Activated CD4-positive, alpha-beta T cell treated with anti-CD3 and anti-CD28 coated beads, Interleukin-2, amount 50 U/mL, for 48 hours (primary cell): ENCODE data around the gene CLDN1.

Source experiments
- DNase-seq, 2 experiments: peaks; one replicate each; pipeline ENCODE4 v3.0.0-alpha.2; 2020

The CLDN1 gene

DNA sequence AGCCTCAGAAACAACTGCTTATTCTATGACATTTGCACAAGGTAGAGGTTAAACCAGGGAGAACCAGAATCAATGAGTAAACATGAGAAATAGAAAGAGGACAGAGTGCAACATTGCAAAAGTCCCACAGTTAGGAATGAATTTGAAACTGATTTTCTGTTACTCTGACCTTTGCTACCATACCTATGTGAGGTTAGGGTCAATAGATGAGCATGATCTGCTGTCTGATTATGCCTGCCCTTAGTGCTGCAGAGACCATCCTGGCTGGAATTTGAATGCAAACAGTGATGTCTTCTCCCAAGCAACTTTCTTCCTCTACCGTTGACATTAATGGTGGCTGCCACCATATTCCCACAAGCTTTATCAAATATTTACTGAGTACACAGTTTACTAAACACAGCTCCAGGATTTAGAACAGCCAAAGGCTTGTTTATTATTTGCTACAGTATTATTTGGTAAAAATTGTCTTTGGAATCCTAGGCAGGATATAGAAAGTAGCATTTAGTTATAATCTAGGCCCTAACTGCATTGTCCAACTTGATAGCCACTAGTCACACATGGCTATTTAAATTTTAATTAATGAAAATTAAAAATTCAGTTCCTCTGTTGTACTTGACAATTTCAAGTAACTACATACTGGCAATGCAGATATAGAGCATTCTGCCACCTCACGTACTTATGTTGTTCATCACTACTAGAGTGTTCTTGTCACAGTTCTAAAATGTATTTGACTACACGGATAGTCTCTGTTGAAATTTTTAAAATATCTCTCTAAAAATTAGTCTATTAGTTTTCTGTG lies 8.9 kb upstream of the CLDN1 start:
- no peak for DNase-seq

DNA sequence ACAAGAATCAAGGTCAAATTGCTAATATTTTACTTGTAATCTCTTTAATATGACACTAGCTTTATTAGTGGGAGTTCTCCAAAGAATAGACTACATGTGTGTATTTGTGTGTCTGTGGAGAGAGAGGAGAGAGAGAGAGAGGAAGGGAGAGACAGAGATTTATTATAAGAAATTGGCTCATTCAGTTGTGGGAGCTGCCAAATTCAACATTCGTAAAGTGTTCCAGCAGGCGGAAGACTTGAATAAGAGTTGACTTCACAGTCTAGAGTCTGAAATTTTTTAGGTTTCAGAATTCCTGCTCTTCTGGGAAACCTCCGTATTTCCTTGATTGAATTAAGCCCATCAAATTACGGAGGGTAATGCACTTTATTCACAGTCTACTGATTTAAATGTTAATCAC lies 4.7 kb upstream of the CLDN1 start:
- DNase-seq, result no peak

DNA sequence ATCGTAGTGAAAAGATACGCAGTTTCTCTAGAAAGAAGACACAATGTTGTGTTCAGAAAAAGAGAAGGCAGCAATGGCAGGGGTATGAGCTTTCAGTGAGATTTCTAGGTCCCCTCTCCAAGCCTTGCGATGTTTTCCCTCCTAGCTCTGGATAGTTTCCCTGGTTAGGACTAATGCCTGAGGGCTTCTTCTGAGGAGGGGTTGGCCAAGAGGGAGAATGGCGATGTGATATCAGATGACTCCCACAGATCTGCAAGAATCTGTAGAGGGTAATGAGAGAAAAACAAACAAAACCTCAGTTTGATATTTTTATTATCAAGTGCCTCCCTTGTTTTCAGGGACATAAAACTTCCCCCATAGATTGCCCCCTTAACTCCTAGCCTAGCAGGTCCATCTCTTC lies 4.1 kb upstream of the CLDN1 start:
- no peak for DNase-seq

DNA sequence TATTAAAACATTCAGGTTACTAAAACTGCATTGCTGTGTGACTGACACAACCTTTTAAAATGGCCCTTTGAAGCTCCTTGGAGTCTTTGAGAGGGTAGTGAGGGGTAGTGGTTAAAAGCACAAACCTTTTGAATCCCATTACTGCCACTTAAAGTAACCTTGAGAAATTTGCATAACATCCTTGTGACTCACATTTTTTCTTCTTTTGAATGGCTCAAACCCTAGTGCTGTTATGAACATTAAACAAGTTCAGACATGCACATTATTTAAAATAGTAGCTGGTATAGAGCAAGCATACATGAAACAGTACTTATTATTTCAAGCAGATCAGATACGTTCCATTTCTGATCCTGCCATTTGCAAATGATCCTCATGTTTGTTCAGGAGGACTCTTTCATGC lies 3.7 kb upstream of the CLDN1 start:
- DNase-seq, result no peak

DNA sequence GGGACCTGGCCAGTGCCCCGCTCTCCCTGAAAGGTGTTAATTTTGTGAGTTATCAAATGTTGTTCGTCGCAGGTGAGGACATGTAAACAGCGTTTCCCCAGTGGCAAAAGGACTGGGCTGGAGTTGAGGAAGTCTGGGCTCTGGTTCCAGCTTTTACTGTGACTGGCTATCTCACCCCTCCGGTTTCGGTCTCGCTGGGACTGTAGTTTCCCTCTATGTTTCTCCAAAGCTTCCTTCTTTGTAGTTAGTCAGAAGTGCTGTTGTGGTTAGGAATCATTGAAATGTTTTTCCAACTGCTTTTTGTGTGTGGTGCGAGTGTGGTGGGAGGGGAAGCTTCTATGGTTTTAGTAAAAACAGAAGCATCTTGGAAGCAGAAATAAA lies 990 bp upstream of the CLDN1 start:
- DNase-seq, result no peak

DNA sequence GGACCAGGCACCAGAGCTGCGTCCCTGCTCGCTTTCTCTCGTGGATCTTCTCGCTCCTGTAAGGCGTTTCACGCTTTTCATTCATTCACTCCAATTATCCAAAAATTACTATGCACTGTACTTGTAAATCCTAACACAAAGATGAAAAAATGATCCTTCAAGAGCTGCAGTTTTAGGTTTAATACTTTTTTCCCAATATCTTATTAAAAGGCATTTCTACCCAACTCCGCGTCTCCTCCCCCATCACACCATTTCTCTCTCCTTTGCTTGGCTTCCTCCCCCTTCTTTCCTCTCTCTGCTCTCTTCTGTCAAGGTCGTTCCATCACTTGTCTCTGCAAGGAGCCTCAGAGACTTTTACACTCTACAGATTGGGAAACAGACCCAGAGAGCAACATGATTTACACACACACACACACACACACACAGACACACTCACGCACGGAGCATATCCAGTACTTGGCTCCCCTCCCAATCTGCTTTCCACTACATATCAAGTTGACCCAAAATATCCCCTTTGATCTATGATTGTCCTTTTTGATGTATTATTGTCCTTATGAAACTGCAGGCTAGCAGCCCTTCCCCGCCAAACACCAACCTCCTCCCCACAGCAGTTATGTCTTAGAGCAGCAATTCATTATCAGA lies 479 bp upstream of the CLDN1 start:
- DNase-seq, result no peak

DNA sequence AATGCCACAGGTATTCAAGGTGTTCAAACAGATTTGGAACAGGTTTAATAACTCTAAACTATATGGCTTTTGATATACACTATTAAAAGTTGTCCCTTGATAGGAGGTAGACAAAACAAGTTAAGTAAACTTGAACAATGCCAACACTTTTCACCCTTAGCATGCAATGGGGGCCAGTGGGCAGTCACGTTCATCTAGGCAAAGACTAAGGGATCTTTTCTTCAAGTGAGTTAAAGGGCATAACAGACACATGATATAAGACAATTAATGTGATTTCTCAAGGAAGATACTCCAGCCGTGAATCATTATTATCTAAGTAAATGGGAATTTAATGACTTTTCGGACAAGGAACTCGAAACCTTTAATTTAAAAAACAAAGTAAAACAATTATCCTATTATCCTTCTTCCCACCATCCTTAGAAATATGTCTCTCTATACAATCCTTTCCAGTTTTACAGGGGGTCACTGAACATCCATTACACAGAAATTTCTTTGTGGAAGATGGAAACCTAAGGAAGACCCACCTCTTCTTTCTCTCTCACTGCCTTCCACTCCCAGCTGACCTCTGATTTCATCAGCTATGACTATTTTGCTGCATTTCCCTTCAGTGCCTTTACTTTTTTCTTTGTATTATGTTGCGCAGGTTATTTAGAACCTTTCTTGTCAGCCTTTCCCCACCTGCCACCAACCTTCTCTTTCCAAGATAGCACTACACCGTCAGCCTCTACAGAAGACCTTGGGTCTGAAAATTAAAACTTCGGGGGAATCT lies 1.5 kb downstream of the CLDN1 start:
- DNase-seq, result no peak

DNA sequence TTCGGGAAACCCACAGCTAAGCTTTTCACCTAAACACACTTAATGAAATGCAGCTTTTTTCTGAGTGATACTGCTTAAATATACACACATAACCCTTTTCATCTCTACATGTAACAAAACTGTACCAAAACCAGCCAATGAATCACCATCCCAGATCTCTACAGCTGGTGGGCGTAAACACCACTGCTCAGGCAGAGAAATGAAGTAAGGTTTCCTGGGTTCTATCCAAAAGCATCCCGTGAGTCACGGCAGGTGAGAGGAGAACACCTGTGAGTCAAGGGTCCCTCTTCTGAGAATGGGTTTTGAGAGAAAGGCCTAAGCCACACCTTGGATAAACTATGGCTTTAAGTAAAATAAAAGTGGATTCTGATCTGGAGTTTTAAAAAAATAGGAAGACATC lies 2.6 kb downstream of the CLDN1 start:
- peak; percentile 59 to 68 for DNase-seq

DNA sequence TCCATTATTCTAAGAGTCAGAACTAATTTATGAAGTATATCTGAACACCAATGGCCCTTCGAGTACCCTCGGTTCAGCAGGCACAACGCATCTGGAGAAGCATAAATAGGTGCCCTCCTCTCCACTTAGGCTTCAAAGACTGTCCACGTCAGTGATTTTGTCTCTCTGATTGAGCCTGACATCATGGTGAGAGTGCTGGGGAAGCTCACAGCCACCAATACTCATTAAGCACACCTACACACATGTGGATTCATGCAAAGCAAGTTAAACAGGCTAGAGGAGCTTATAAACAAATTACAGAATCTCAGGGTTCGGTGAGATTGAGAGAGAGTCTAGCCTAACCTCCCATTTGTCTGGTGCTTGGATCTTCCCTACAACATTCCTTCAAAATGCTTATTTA lies 3.6 kb downstream of the CLDN1 start:
- no peak for DNase-seq

DNA sequence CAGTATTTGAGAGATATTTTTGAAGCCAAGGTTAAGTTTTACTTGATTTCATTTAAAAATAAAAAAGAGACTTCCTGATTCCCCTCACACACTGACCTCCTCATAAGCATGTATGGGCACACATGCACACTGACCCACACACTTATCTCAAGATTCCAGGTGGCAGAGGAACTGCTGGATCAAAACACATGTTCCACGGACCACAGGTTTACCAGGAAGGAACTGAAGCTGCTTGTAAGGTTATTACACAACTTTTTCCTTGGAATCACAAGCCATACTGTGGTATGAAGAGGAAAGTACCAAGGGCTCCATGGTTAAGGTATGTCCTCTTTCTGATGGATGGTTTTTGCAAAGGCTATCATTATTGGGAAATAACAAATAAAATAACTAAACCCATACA lies 7.5 kb downstream of the CLDN1 start:
- DNase-seq, result no peak

DNA sequence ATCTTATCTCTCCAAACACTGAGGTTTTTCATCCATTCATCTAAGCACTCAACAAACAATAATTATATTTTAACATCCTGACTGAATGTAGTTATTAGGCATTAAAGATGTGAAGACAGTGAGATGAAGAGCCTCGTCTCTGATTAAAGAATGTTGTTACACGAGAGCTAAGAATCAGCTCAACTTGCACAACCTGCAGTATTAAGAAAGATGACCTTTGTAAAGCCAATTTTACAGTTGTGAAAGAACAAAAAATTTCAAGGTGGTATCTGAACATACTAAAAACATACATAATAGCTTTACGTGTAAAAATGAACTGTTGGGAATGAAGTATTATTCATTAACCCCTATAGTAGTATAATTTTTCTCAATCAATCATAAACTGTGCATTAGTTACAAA lies 12.8 kb downstream of the CLDN1 start:
- no peak for DNase-seq

DNA sequence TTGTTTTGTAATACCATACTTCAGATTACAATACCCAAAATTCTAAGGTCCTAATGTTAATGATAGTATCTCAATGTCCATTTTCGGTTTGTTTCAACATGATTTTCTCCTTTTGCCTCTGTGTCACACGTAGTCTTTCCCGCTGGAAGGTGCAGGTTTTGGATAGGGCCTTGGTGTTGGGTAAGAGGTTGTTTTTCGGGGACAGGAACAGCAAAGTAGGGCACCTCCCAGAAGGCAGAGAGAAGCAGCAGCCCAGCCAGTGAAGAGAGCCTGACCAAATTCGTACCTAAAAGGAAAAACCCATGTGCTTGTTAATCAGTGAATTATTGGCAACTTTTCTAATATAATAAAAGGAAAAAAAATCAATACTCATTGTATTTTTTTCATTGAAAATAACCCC lies 14.1 kb downstream of the CLDN1 start:
- no peak for DNase-seq

DNA sequence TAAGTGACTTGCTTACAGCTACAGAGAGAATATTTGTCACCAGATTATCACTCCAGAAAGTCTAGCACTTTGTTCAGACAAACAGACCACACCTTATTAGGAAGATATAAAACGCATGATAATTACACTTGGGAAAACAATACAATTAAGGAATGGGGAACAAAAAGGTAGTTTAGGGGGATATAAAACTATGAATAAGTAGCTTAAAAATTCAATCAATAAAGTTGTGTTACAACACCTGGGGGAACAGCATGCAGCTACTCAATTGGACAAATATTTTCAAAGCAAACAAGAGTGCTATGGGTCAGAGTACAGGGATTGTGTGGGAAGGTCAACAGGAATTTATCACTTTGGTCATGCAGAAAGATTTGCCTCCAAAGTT lies 15.1 kb downstream of the CLDN1 start:
- no peak for DNase-seq

DNA sequence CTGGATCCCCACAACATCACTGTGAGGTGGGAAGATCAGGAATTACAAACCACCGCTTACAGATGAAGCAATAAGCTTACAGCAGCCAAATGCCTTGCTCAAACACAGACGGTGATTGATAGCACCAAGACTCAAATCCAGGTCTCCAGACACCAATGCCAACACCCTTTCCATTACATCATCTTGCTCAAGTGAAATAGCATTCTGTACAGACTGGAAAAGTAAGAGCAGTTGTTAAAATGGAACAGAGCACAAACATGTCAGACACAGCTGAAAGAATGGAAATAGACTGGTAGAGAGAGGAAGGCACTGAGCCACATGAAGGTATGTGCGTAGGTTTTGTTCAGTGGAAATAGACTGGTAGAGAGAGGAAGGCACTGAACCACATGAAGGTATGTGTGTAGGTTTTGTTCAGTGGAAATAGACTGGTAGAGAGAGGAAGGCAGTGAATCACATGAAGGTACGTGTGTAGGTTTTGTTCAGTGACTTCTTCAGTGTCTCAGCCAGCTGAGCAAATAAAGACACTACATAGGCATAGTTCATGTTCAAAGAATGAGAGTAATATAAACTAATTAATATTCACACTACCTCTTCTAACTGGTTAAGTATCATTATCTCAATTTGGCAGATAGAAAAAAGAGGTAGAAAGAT lies 15.6 kb downstream of the CLDN1 start:
- no peak for DNase-seq

DNA sequence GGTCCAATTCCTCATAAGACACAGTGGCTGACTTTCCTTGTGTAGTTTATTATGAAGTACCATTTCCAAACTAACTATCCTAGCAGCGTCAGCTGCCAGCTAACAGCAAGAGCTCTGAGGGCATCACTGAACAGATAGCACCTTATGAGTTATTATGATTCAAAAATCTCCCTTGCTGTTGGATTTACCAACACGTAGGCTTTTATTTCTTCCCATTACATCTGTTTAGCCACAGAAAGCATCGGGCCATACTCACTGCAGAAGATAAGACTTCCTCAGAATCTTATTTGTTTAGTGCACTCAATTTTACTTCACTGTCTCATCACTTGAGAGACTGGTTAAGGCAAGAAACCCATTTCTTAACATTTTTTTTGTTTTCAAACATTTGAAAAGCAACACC lies 16.2 kb downstream of the CLDN1 start:
- no peak for DNase-seq

DNA sequence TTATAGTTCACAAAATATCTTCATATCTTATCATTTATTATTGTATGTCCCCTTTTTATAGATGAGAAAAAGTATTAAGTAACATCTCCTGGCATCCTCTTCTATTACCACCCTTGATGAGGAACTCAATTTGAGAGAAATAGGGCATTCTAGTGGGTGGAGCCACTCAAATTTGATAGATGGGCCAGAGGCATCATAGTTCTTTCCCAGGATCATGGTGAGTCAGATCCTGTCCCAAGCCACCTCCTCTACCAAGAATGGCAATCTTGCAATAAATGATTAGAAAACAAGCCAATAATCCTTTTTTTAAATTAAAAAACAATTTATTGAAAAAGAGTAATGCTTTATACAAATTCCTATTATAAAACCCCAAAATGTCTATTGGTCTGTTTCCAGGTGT lies 16.8 kb downstream of the CLDN1 start:
- DNase-seq, result no peak

DNA sequence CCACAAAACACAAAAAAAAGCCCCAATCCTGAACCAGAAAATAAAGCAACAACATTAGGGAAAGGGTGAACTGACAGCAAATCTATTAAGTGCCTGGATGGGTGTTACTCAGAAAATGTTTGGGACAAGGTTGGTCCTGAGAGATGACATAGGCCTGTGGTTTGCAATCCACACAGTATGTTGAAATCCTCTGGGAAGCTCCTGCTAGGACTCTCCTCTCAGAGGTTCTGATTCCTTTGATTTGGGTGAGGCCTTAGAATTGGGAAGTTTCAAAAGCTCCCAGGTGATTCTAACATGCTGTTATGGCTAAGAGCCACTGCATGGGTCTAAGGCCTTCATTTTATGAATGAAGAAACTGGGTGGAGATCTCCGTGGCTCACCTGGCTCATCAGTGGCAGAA lies 18.4 kb downstream of the CLDN1 start:
- DNase-seq, result no peak

DNA sequence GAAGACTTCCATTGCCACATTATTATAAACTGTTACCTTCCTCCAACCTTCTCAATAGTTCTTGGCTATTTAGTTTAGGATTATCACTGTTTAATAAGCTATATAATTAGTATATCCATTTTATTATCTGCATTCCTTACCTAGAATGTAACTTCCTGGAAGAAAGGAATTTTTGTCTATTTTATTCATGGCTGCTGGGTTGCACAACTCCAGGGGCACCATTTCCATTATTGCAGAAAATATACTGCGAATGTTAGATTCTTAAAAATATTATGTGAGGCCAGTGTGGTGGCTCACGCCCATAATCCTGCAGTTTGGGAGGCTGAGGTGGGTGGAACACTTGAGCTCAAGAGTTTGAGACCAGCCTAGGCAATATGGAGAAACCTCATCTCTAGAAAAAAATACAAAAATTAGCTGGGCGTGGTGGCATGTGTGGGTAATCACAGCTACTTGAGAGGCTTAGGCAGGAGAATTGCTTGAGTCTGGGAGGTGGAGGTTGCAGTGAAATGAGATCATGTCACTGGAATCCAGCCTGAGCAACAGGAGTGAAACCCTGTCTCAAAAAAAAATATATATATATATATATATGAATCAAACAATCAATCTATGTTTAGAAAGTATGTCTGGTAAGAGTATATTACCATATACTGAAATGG lies 19.9 kb downstream of the CLDN1 start:
- no peak for DNase-seq

DNA sequence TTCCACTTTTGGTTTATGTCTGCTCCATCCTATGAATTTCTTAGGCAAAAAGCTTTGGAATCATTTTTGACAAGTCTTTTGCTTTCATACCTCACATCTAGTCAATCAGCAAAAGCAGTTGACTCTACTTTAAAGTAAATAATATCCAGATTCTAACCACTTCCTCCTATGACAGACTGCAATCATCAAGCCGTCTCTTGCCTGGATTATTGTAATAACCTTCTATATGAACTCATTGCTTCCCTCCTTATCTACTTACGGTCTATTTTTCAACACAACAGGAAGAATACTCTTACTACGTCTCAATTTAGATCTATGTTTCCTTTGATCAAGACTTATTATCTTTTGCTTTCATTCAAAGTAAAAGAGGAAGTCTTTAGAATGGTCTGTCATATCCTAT lies 20.7 kb downstream of the CLDN1 start:
- DNase-seq, result no peak

DNA sequence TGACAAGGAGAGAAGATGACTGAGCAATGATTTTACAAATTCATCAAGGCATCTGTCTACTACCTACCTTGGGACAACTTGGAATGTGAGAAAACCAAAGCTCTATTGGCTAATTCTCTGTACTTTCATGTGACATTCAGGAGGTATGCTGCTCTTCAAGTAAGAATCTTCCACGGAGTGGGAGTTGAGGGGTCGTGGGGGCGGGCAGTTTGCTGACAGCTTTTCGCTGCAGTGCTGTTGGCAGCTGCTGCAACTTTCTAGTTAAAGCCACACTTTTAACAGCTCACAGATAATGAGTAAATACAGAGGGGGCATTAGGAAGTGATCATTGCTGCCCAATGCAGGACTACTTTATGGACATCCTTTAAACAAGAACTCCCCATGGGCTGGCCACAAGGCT lies 22.3 kb downstream of the CLDN1 start:
- no peak for DNase-seq

DNA sequence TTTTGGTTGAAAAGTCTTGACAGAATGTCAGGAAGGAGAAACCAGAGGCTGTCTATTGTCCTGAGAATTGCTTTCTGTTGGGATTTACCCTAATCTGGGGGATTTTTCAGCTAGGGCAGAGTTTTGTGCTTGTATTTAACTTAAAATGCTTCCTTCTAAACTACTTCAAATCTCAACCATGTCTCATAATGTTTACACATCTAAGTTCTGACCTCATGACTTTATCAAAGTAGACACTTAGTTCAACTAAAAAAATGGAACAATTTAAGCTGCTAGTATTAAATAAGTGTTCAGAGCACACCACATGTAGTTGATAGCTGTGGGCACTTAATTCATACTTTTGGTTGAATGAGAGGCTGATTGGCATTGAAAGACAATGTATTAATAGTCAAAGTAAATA lies 28.2 kb downstream of the CLDN1 start:
- no peak for DNase-seq

DNA sequence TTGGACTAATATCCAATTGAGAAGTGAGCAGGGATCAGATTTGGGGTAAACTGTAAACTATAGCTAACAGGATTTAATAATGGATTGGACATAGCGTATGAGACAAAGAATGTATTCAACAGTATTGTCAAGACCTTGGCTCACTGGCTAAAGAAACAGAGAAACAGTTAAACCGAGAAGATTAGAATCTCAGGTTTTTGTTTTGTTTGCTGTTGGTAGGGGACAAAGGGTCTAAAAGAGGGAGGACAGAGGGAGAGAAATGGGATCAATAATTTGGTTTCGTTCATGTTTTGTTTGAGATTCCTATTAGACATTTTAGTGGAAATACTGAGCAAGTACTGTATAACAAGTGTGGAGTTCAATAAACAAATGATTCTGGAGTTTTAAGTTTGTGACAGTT lies 28.6 kb downstream of the CLDN1 start:
- DNase-seq, result no peak

DNA sequence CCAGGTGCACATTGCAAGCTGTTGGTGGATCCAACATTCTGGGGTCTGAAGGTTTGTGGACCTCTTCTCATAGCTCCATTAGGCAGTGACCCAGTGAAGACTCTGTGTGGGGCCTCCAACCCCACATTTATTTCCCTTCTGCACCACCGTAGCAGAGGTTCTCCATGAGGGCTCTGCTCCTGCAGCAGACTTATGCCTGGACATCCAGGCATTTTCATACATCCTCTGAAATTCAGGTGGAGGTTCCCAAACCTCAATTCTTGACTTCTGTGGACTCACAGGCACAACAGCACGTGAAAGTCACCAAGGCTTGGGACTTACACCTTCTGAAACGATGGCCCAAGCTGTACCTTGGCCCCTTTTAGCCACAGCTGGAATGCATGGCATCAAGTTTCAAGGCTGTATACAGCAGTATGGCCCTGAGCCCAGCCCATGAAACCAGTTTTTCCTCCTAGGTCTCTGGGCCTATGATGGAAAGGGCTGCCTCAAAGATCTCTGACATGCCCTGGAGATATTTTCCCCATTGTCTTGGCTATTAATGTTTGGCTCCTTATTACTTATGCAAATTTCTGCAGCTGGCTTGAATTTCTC lies 30.2 kb downstream of the CLDN1 start:
- DNase-seq, result no peak
